GM23338 (cell line): ENCODE measurements around the gene MLANA. TPM values are rescaled to one million over a fixed set of nuclear protein-coding genes. Genes with fewer than 3 reads are reported as not detected.

ENCODE experiments used
- CREB1 ChIP-seq: fragments of 250-450 bp; sonication (Bioruptor Pico); IDR thresholded peaks from 2 replicates; pipeline ENCODE4 v1.5.0; 2020; ENCODE audit warnings: low read depth, mild to moderate bottlenecking, moderate library complexity
- EZH2 ChIP-seq: fragments of 200-600 bp; sonication (generic); IDR thresholded peaks from one replicate; pipeline ENCODE4 v1.8.0; 2017; ENCODE audit warnings: antibody characterized with exemption, mild to moderate bottlenecking, low read depth; ENCODE audit not compliant: unreplicated experiment
- EZH2phosphoT487 ChIP-seq: fragments of 200-600 bp; sonication (generic); IDR thresholded peaks from one replicate; pipeline ENCODE4 v1.8.1; 2018; ENCODE audit warnings: antibody characterized with exemption; ENCODE audit not compliant: unreplicated experiment
- JUNB ChIP-seq: IDR thresholded peaks from one replicate; pipeline ENCODE4 v1.6.1; 2016; ENCODE audit warnings: antibody characterized with exemption; ENCODE audit not compliant: unreplicated experiment
- NANOG ChIP-seq: IDR thresholded peaks from 2 replicates; pipeline ENCODE4 v1.6.1; 2016; ENCODE audit warnings: antibody characterized with exemption, borderline replicate concordance
- POLR2AphosphoS5 ChIP-seq: IDR thresholded peaks from 2 replicates; pipeline ENCODE4 v1.6.1; 2016; ENCODE audit warnings: antibody characterized with exemption, low read depth
- STAT1 ChIP-seq: IDR thresholded peaks from one replicate; pipeline ENCODE4 v1.6.1; 2016; ENCODE audit warnings: antibody characterized with exemption; ENCODE audit not compliant: unreplicated experiment
- ZNF114 ChIP-seq: fragments of 250-450 bp; sonication (Bioruptor Pico); IDR thresholded peaks from 2 replicates; pipeline ENCODE4 v1.5.0; 2020; ENCODE audit warnings: mild to moderate bottlenecking, moderate library complexity
- ZNF331 ChIP-seq: fragments of 250-450 bp; sonication (Bioruptor Pico); IDR thresholded peaks from 2 replicates; pipeline ENCODE4 v1.5.0; 2020; ENCODE audit warnings: low read depth, mild to moderate bottlenecking, moderate library complexity
- polyA plus RNA-seq: library from polyadenylated mRNA; unstranded; fragments of >200 nt; fragmentation: Nextera tagmentation; extraction: Ambion mirVana; gene quantifications from 2 replicates; pipeline ENCODE4 v1.2.1, GENCODE V29; 2016
- total RNA-seq: library from RNA; depleted of rRNA; stranded (reverse); fragments of >200 nt; shearing (Covaris generic); gene quantifications from 2 replicates; pipeline ENCODE4 v1.2.3, GENCODE V29; 2014
- TF ChIP-seq, protein P1 (sequence below): fragments of 250-450 bp; sonication (Bioruptor Pico); IDR thresholded peaks from 2 replicates; pipeline ENCODE4 v1.5.0; 2020; ENCODE audit warnings: mild to moderate bottlenecking, moderate library complexity
- TF ChIP-seq, protein P2 (sequence below), 2 experiments: fragments of 200-600 bp in 1 of 2; sonication (generic) in 1 of 2; conservative IDR thresholded peaks; 2 replicates each; pipeline versions ENCODE4 v1.5.1 to v1.6.1; 2016 to 2017; ENCODE audit warnings: antibody characterized with exemption in 2 of 2, low read depth in 2 of 2, mild to moderate bottlenecking in 2 of 2, moderate library complexity in 1 of 2
- TF ChIP-seq, protein P3 (sequence below): IDR thresholded peaks from 2 replicates; pipeline ENCODE4 v1.6.1; 2016; ENCODE audit warnings: antibody characterized with exemption

MLANA gene
- total and polyA plus RNA-seq, 2 experiments from 2014 or later = not detected

DNA sequence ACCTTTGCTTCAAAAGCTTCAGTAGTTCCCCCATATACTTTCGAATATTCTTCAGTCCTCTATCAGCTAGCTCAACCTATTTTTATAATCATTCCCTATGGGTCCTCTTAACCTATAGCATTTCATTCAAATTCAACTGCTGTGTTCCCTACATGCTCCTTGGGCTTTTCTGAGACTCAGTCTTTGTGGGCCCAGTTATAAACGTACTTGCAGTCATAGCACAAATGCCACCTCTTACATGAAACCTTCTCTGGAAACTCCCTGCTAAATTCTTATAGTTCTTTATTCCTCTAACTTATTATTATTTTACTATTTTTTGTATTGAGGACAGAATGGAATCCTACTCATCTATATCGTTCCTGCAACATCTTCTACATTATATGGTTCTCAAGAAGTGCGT, 24.7 kb downstream of the MLANA start (continued):
- TF ChIP-seq, protein P1, sequence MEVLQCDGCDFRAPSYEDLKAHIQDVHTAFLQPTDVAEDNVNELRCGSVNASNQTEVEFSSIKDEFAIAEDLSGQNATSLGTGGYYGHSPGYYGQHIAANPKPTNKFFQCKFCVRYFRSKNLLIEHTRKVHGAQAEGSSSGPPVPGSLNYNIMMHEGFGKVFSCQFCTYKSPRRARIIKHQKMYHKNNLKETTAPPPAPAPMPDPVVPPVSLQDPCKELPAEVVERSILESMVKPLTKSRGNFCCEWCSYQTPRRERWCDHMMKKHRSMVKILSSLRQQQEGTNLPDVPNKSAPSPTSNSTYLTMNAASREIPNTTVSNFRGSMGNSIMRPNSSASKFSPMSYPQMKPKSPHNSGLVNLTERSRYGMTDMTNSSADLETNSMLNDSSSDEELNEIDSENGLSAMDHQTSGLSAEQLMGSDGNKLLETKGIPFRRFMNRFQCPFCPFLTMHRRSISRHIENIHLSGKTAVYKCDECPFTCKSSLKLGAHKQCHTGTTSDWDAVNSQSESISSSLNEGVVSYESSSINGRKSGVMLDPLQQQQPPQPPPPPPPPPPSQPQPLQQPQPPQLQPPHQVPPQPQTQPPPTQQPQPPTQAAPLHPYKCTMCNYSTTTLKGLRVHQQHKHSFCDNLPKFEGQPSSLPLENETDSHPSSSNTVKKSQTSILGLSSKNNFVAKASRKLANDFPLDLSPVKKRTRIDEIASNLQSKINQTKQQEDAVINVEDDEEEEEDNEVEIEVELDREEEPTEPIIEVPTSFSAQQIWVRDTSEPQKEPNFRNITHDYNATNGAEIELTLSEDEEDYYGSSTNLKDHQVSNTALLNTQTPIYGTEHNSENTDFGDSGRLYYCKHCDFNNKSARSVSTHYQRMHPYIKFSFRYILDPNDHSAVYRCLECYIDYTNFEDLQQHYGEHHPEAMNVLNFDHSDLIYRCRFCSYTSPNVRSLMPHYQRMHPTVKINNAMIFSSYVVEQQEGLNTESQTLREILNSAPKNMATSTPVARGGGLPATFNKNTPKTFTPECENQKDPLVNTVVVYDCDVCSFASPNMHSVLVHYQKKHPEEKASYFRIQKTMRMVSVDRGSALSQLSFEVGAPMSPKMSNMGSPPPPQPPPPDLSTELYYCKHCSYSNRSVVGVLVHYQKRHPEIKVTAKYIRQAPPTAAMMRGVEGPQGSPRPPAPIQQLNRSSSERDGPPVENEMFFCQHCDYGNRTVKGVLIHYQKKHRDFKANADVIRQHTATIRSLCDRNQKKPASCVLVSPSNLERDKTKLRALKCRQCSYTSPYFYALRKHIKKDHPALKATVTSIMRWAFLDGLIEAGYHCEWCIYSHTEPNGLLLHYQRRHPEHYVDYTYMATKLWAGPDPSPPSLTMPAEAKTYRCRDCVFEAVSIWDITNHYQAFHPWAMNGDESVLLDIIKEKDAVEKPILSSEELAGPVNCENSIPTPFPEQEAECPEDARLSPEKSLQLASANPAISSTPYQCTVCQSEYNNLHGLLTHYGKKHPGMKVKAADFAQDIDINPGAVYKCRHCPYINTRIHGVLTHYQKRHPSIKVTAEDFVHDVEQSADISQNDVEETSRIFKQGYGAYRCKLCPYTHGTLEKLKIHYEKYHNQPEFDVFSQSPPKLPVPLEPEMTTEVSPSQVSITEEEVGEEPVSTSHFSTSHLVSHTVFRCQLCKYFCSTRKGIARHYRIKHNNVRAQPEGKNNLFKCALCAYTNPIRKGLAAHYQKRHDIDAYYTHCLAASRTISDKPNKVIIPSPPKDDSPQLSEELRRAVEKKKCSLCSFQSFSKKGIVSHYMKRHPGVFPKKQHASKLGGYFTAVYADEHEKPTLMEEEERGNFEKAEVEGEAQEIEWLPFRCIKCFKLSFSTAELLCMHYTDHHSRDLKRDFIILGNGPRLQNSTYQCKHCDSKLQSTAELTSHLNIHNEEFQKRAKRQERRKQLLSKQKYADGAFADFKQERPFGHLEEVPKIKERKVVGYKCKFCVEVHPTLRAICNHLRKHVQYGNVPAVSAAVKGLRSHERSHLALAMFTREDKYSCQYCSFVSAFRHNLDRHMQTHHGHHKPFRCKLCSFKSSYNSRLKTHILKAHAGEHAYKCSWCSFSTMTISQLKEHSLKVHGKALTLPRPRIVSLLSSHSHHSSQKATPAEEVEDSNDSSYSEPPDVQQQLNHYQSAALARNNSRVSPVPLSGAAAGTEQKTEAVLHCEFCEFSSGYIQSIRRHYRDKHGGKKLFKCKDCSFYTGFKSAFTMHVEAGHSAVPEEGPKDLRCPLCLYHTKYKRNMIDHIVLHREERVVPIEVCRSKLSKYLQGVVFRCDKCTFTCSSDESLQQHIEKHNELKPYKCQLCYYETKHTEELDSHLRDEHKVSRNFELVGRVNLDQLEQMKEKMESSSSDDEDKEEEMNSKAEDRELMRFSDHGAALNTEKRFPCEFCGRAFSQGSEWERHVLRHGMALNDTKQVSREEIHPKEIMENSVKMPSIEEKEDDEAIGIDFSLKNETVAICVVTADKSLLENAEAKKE (CRISPR knock-in tag) = no peak
- TF ChIP-seq EZH2 (no peak), CREB1 (CRISPR knock-in tag) (no peak), STAT1 (no peak), ZNF331 (no peak), NANOG (no peak), ZNF114 (CRISPR knock-in tag) (no peak), JUNB (no peak), POLR2AphosphoS5 (no peak), EZH2phosphoT487 (no peak)
- TF ChIP-seq, protein P2, sequence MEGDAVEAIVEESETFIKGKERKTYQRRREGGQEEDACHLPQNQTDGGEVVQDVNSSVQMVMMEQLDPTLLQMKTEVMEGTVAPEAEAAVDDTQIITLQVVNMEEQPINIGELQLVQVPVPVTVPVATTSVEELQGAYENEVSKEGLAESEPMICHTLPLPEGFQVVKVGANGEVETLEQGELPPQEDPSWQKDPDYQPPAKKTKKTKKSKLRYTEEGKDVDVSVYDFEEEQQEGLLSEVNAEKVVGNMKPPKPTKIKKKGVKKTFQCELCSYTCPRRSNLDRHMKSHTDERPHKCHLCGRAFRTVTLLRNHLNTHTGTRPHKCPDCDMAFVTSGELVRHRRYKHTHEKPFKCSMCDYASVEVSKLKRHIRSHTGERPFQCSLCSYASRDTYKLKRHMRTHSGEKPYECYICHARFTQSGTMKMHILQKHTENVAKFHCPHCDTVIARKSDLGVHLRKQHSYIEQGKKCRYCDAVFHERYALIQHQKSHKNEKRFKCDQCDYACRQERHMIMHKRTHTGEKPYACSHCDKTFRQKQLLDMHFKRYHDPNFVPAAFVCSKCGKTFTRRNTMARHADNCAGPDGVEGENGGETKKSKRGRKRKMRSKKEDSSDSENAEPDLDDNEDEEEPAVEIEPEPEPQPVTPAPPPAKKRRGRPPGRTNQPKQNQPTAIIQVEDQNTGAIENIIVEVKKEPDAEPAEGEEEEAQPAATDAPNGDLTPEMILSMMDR (conservative IDR thresholded peaks at IDR 0.05; ENCODE audit: low read depth in 2 of 2) = no peak
- TF ChIP-seq, protein P3, sequence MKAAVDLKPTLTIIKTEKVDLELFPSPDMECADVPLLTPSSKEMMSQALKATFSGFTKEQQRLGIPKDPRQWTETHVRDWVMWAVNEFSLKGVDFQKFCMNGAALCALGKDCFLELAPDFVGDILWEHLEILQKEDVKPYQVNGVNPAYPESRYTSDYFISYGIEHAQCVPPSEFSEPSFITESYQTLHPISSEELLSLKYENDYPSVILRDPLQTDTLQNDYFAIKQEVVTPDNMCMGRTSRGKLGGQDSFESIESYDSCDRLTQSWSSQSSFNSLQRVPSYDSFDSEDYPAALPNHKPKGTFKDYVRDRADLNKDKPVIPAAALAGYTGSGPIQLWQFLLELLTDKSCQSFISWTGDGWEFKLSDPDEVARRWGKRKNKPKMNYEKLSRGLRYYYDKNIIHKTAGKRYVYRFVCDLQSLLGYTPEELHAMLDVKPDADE = no peak
